NCI-H510A treated with DMSO at 0.1 percent for 48 hours (cell line): ENCODE data around the gene OCA2.

ENCODE experiments used
- DNase-seq: peaks from one replicate; lab custom pipeline; 2025; lab: John Stamatoyannopoulos, UW

Gene OCA2

DNA sequence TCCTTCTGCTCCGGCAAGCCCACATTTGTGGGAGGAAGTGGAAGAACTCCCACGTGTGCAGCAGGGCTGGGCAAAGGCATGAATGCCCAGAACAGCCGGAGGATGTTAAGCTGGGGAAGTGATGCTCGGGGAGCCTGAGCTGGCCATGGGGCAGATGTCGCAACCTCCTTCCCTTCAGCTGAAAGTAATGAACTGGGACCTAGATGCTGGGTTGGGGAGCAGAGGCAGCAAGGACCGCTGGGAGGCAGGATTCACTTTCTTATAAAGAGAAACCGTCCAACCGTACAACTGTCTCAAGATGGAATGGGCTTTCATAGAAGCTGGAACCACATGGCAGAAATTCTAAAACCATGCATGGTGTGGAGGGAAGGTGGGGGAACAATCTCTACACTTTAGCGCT, 290.9 kb downstream of the OCA2 start:
- no peak for DNase-seq

DNA sequence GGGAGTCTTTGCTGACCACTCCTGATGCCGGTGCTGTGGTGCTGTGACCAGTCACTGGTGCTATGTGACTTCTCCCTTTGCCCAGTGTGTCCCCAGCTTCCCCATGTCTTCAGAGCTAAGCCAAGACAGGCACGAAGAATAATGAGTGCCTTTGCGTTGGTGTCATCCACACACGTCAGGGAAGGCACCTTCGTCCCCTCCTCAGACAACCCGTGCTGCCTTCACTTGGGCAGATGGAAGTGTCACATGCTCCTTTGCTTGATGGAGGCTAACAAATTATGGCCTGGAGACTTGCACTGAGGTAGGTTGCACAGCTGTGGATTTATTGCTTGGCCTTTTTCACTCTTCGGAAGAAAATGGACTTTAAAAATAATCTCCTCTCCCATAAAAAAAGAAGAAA, 291.8 kb downstream of the OCA2 start:
- no peak for DNase-seq

DNA sequence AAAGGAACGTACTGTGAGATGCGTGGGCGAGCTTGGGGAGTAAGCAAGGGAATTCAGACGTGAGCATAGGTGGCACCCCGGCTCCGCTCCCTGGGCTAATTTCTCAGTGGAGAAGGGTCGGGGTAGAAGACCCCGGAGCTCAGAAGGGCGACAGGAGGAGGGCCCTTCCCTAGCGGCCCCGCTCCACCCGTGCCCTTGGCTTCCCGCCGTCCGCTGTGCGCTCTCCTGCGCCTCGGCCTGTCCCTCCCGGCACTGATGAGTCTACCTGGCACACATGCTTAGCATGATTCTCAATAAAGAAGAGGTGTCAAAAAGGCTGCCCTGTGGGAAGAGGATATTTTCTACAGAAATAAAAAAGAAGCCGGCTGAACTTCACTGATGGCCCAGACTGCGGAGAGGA, 292.7 kb downstream of the OCA2 start:
- DNase-seq, result no peak

DNA sequence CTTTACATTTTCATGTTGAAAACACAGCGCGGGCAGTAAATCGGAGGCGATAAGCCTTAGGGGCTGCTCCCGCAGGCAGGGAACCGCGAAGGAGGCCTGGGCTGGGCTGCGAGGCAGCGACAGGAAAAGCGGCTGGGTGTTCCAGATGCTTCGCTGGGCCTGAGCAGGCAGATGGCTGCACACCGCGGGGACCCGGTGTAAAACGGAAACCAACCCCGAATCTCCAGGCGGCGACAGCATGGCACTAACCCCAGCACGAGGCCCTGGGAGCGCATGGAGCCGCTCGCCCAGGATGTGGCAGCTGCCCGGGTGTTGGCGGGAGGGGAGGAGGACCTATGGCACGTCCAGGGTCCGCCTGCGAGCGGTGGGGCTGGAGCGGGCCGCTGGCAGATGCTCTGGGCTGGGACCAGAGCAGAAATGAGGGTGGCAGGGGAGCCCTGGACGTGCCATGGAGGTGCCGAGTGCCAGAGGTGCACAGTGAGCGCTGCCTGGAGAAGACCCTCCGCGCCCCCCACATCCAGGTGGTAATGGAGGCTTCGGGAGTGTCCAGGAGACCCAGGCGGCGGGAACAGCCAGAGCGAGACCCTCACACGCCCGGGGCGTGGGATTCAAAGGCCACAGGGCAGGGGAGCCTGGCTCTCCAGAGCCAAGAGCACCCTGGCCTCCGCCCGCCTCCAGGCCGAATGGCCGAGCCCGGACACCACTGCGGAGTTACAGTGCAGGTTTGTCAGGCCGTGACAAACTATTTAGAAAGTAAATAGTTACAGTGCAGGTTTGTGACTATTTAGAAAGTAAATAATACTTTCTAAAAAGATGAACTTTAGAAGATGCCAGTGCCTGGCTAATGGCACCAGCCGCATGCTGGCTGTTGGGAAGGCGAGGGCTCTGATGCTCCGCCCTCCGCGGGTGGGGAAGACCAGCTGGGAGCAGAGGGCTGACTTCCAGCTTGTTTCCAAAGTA, 293.6 kb downstream of the OCA2 start:
- no peak for DNase-seq

DNA sequence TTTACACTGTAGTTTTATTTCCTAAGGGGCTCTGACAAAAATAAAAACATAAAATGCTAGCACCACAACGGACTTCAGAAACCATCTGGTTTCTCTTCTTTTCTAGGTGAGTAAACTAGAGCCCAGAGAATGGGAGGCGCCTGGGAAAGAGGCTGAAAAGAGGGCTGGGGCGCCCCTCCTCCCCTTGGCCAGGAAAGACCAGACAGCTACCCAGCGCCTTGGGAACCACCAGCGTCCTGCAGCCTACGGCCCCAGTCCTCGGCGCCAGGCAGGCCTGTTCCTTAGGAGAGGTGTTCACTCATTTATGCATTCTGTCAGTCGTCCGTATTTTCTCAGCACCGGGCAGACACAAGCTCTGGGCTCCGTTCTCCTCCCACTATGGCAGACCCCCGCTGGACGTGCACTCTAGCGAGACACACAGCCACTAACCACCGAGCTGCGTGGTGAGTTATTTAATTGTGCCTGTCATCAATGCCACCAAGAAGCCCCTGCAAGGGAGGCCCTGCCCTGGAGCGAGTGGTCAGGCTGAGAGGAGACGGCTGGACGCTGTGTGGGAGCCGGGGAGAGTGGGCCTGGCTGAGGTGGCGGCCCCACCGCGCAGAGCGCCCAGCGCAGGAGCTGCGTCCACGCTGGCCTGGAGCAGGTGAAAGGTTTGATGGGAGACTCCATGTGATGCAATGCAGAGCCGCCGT, 294.4 kb downstream of the OCA2 start:
- no peak for DNase-seq

DNA sequence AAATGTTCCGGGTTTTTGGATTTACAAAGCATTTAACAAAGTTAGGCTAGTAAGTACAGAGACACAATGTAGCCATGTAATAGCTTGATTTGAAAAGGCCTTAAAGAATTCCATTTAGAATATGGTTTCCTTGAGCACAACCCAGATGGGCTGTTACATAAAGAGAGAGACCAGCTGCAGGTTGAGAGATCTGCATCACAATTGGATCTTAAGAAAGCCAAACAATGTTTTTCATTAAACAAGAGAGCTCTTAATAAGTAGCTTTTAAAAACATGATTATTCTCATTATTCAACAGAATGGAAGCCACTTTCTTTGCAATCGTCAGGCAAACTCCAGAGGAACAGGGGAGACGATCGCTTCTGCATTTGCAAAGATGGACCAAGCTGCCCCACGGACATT, 300.3 kb downstream of the OCA2 start:
- DNase-seq, result no peak

DNA sequence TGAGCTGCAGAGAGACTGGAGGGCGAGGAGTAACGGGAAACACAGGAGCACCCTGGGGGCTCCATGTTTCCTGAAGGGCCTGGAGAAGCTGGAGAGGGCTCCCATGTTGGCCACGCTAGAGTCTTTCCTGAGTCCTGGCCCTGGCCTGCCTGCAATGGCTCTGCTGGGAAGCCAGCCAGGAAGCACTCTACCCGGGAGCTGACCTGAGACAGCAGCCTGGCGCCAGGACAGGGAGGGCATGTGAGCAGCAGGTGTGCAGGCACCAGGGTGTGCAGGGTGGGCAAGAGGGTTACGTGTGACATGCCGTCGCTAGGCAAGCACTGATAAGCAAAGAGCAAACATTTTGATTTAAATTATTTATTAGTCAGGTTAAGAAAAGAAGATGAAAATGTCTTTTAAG, 301.4 kb downstream of the OCA2 start:
- DNase-seq, result peak; percentile 31

DNA sequence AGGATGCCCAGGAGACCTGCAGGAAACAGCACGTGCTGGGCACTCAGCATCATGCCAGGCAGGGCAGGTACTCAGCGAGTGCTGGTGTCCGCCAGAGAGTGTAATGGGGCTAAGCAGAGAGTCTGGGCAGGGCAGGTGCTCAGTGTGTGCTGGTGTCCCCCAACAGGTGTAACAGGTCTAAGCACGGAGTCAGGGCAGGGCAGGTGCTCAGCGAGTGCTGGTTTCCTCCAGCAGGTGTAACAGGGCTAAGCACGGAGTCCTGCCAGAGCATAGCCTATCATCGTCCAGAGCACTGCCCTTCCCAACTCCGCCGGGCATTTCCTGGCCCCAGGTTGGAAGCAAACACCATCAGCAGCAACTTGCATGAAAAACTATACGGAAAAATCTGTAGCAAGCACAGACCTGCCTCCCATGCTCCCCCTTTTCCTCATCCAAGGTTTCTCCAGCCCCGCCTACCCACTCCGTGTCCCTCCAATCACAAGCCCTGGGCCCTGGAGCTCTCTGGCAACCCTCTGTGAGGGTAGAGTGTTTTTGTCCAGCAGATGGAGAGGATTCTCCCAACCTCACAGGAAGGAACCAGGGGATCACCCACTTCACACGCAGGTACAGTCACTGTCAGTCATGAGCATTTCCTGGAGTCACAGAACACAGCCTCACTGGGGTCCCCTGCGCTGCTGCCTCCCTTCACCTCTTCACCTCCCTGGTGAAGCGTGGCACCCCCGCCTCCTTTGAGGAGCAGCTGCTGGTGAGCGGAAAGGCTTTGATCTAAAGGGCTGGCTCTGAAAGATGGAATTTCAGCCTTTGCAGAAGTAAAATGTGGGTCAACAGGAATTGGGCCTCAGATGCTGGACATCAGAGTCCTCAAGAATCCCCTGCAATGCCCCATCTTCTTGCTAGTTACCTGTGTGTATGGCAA, 302.5 kb downstream of the OCA2 start:
- DNase-seq, result peak; percentile 94

DNA sequence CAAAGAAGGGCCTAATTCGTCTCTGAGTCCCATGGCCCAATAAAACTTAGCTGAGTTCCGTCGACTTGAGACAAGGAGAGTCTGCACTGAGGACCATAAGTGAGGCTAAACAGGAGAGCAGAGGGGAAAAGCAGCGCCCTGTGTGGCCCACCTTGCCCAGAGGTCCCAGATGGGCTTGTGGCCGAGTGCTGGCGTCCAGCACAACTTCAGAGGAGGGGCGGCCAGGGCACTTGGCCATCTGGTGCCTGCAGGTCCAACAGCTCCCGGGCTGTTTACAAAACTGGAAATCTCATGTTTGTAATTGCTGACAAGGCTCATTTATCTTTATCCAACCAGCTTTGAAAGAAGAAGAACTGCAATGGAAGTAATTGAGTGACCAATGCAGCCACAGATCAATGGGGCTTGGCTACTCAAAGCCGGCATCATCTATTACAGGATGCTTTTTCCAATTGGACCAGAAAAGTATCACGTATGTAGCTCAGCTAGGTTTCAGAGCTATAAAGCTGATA, 306.3 kb downstream of the OCA2 start:
- DNase-seq, result no peak

DNA sequence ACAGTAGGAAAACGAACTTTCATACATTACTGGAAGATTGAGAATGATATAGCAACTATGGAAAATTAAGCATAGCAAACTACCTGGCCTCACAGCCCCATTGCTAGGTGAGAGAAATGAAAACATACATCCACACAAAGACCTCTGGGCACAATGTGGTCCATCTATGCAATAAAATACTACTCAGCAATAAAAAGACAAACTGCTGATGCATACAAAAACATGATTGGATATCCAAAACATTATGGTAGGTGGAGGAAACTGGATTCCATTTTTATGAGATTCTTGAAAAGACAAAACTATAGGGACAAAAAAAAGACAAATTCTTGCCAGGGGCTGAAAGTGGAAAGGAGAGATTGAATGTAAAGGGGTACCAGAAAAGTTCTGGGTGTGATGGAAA, 308.8 kb downstream of the OCA2 start:
- DNase-seq, result no peak

DNA sequence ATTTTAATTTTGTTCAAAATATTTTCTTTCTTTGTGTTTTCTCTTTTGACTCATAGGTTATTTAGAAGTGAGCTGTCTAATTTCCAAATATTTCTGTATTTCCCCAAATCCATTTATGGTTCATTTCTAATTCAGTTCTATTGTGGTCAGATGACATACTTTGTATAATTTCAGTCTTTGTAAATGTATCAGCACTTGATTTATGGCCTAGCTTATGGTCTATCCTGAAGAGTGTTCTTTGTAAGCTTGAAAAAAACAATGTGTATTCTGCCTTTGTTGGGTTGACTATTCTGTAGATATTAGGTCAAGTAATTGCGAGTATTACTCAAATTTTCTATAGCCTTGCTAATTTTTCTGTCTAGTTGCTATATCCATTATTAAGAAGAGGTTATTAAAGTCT, 311.2 kb downstream of the OCA2 start:
- no peak for DNase-seq

DNA sequence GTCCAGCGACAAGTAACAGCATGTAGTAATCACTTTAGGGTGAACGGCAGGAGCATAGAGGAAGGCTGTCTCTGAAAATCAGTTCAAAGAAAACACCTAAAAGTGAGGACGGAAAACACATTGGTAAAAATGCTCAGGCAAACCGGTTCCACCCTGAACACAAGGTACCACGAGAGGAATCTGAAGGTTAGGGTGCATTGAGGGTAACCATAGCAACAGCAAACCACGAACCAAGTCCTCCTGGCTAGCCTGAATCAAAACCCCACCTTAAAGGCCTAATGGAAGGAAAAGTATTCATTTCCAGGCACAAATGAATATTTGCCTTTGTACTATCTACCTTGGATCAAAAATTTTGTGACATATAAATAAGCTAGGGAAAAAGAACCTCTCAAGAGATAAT, 315.0 kb downstream of the OCA2 start:
- DNase-seq, result no peak

DNA sequence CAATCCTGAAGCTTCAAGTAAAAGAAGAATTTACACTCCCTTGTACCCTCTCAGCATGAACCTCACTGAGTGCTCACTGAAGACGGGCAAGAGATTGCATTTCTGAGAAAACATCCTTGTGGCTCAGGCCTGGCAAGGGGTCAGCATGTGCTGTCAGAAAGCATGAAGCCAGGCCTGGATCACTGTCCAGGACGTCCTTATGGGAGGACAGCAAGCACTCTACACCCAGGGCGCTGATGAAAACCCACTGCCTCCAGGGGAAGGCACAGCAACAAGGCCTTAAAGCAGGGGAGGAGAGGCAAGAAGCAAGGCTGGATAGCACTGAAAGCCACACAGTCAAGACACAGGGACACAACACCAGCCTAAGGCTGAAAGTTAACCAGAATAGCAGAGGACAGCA, 315.4 kb downstream of the OCA2 start:
- DNase-seq, result no peak

DNA sequence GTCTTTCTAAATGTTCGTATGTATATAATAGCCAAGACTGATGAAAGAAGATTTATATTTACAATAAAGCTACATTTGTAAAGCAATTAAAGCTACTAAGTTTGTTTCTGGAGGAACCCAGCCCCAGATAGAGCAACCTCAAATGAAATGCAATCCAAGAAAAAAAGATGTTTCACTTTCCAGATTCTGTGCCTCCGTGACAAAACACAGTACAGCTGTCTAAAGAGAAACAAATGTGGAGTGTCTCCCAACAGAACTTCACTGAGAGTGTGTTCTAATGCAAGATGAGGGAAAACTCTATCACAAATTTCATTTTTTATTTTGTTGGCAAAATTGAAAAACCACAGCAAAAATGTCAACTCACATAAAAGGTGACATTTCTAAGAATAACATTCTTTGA, 317.0 kb downstream of the OCA2 start:
- DNase-seq, result no peak

DNA sequence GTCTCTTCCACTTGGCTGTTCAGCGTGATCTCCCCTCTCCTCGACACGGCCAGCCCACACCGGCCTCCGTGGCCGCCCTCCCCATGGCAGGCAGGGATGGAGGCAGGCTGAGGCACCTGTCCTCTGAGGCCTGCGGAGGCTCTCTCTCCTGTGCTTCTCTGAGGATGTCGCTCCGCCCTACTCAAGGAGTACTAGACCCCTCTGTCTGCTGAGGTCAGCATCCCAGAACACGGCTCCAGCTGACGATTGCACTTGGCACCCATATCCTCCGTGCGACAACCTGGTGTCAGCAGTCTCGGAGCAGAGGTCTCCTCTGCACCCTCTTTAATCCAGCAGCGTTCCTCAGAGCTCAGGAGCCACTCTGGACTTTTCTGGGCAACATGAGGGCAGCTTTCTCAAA, 322.6 kb downstream of the OCA2 start:
- no peak for DNase-seq

DNA sequence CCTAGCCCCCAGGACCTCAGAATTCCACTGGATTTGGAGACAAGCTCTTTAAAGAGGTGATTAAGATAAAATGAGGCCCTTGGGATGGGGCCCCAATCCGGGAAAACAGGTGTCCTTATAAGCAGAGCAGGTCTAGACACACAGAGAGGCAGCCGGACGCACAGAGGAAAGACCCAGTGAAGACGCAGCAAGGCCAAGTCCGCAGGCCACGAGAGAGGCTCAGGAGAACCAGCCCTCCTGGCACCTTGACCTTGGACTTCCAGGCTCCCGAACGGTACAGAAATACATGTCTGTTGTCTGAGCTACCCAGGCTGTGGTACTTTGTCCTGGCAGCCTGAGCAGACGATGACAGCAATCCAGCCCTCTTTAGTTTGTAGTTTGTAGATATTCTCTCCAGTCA, 324.5 kb downstream of the OCA2 start:
- no peak for DNase-seq

DNA sequence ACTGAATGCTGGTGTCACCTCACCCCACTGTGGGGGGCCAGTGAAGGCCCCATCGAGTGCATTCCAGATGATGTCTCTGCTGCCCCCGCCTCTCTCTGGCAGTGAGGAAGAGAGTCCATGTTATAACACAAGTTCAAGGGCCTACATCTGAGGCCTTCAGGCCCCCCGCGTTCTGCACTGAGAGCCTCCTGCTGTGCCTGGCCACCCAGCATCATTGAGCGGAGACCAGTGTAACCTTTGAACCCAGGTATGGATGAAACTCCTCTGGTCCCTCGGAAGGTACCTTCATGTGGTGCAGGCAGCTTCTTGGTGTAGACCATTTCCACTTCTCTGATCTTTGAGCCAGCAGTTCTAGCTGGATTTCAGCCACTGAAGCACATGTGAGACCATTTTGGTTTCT, 324.9 kb downstream of the OCA2 start:
- no peak for DNase-seq

DNA sequence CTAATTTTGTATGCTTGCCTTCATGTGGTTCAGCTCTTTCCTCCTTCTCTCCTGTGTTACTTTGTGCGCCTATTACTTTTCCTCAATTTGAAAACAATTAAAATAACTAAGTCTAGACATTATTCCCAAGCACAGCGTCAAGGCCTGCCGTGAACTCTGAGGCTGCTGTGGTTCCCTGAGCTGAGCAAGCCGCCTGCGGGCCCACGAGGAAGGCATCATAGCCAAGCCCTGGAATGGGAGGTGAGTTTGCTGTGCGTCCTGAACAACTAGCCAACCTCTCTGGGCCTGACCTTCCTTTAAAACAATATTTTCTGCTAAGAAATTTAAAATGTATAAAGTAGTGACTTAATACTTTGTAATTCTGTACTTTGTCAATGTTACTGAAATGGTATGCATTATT, 327.2 kb downstream of the OCA2 start:
- no peak for DNase-seq

DNA sequence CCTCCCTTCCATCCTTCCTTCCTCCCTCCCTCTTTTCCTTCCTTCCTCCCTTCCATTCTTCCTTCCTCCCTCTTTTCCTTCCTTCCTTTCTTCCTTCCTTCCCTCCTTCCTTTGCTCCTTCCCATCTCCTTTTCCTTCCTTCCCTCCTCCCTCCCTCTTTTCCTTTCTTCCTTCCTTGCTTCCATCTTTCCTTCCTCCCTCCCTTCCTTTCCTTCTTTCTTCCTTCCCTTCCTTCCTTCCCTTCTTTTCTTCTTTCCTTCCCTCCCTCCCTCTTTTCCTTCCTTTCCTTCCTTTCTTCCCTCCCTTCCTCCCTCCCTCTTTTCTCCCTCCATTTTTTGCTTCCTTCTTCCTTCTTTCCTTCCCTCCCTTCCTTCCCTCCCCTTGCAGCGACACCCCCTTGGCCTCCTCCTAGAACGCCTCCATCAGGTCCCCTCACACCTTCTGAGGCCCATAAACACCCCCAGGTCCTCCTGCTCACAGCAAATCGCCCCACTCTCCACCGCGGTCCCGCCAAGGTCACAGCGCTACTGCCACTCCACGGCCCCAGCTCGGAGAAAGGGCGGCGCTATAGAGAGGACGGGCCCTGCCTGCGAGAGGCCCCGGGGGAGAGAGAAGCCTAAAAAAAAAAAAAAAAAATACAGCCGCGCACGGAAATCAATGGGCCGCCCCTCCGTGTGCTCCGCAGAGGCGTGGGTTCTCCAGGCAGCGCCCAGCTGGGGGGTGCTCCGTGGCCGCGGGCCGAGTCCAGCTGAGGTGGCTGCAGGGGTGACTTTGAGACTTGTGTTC, 328.2 kb downstream of the OCA2 start:
- DNase-seq, result no peak

DNA sequence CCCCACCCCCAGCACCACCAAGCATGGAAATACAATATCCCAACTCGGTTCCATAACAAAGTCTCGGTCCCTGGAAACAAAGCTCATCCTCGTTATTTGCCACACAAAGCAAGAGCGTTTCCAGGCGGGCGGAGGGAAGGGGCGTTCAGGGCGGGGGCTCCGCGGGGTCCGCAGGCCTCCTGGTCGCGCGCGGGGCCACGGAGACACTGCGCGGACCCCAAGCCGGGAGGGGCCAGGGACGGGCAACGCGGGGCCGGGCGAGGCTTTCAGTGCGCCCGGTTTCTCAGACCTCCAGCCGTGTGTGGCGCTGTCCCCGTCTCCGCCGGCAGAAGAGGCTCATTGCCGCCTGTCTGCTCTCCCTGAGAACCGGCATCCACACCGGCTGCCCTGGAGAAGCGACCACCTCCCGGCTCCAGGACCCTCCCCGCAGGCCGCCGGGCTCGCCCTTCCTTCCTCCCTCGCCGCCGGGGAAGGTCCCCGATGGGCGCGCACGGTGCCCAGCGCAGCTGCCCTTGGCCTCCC, 329.0 kb downstream of the OCA2 start:
- DNase-seq, result no peak

DNA sequence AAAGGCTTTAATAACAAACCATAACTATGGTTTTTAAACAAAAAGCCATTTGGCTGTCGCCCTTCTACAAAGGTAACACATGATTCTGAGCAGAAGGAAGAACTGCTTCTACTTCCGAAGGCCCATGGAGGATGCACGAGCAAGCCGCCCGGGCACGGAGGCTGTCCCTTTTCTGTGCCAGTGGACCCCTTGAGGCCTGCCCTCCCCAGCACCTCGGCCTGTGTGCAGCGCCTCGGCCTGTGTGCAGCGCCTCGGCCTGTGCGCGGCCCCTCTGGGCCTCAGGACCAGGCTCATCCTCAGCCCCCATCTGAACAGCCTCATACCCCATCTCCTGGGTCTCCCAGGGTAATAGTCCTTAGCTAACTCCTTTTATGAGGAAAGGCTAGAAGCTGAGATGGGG, 329.5 kb downstream of the OCA2 start:
- no peak for DNase-seq
